Epithelial cell of esophagus (primary cell): ENCODE results near the gene RNF4.
"Not testable (repeated sequence)": the region's sequence is repeated elsewhere in the genome, so short reads cannot be mapped to it uniquely, and the experiment has no call there.

ENCODE experiments used
- DNase-seq: peaks from one replicate; pipeline ENCODE4 v3.0.0; 2010; ENCODE audit warnings: low read depth
- H3K4me3 ChIP-seq: 2 replicates; pipeline ENCODE4 v1.5.1; 2011; ENCODE audit warnings: mild to moderate bottlenecking, low read length, control low read depth
- CTCF ChIP-seq: IDR thresholded peaks from 2 replicates; pipeline ENCODE4 v1.5.1; 2011; ENCODE audit warnings: low read depth, mild to moderate bottlenecking, low read length, control low read depth, inconsistent platforms; ENCODE audit not compliant: insufficient read depth; ENCODE audit errors: missing control alignments

The RNF4 gene

GRCh38 chr4:2503809-2504208, 34.9 kb downstream of the RNF4 start:
- no peak for DNase-seq
- H3K4me3 ChIP-seq, result no peak overlapping the region
- TF ChIP-seq CTCF, result no peak

- no peak overlapping the region for H3K4me3 ChIP-seq
- DNase-seq, result no peak
- no peak for TF ChIP-seq CTCF
Measured at GRCh38 chr4:2507259-2507658, 38.4 kb downstream of the RNF4 start.

- no peak overlapping the region for H3K4me3 ChIP-seq
- TF ChIP-seq CTCF, result no peak
- DNase-seq, result no peak
Measured at GRCh38 chr4:2507855-2508254, 38.9 kb downstream of the RNF4 start.

- no peak for DNase-seq
- no peak overlapping the region for H3K4me3 ChIP-seq
- no peak for TF ChIP-seq CTCF
Measured at GRCh38 chr4:2510351-2511259, 41.7 kb downstream of the RNF4 start.

GRCh38 chr4:2511645-2512131, 42.8 kb downstream of the RNF4 start:
- no peak for DNase-seq
- no peak overlapping the region for H3K4me3 ChIP-seq
- no peak for TF ChIP-seq CTCF

- no peak overlapping the region for H3K4me3 ChIP-seq
- DNase-seq, result no peak
- TF ChIP-seq CTCF, result no peak
Measured at GRCh38 chr4:2512396-2513135, 43.7 kb downstream of the RNF4 start.

GRCh38 chr4:2514193-2514592, 45.3 kb downstream of the RNF4 start:
- H3K4me3 ChIP-seq, DNase-seq: not testable (repeated sequence)

- not testable (repeated sequence) for H3K4me3 ChIP-seq, DNase-seq
Measured at GRCh38 chr4:2514944-2515343, 46.0 kb downstream of the RNF4 start.
